ENCODE data around the gene IGSF8.

DNA sequence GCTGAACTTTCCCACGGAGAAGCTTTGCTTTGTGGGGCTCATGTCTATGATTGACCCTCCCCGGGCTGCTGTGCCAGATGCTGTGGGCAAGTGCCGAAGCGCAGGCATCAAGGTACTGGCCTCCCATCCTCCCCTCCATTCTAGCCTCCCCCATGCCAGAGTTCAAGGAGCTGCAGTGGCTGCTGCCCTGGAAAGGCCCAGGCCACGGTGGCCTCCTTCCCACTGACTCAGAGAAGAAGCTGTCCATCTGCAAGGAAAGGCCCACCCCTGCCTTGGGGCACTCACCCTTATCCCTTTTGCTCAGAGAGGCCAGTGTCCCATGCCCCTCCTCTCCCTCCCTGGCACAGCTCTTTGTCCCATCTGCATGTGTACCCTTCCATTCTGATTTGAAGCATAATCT lies 32.1 kb upstream of the IGSF8 start:
- no peak for TF ChIP-seq EP300 (IDR thresholded peaks at IDR 0.05)
- TF ChIP-seq, protein P1, sequence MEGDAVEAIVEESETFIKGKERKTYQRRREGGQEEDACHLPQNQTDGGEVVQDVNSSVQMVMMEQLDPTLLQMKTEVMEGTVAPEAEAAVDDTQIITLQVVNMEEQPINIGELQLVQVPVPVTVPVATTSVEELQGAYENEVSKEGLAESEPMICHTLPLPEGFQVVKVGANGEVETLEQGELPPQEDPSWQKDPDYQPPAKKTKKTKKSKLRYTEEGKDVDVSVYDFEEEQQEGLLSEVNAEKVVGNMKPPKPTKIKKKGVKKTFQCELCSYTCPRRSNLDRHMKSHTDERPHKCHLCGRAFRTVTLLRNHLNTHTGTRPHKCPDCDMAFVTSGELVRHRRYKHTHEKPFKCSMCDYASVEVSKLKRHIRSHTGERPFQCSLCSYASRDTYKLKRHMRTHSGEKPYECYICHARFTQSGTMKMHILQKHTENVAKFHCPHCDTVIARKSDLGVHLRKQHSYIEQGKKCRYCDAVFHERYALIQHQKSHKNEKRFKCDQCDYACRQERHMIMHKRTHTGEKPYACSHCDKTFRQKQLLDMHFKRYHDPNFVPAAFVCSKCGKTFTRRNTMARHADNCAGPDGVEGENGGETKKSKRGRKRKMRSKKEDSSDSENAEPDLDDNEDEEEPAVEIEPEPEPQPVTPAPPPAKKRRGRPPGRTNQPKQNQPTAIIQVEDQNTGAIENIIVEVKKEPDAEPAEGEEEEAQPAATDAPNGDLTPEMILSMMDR (IDR thresholded peaks at IDR 0.05) = no peak

Data from ovary (tissue), 3 donors.